NCI-H2227 treated with DMSO at 0.1 percent for 48 hours (cell line): ENCODE measurements around the gene BEST4.
"Not testable (repeated sequence)": the region's sequence is repeated elsewhere in the genome, so short reads cannot be mapped to it uniquely, and the experiment has no call there.

ENCODE experiments used
- DNase-seq: peaks from one replicate; lab custom pipeline; 2025; lab: John Stamatoyannopoulos, UW

Gene BEST4

DNA sequence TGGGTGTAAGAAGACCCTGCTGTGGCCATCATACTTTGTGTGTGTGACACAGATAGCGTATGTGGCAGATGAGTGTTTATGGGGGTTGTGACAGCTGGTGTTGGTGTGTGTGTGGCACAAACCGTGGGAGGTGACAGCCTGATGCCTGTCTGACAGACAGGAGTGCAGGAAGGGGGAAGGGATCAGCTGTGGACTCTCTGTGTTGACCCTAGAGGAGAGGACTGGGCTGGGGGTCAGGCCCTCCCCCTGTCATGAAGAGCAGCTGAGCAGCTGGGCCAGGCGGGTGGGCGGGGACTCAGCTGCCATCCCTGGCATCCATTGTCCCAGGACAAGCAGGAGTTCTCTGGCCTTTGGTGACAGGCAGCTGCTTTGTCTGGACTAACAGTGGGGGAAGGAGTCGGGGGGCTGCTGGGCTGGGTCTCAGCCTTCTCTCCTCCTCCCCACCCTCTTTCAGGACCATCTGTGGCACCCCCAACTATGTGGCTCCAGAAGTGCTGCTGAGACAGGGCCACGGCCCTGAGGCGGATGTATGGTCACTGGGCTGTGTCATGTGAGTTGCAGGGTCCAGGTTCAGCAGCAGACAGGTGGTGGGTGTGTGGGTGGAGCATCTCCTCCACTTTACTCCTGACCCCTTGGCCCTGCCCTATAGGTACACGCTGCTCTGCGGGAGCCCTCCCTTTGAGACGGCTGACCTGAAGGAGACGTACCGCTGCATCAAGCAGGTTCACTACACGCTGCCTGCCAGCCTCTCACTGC lies 14.5 kb upstream of the BEST4 start:
- no peak for DNase-seq

DNA sequence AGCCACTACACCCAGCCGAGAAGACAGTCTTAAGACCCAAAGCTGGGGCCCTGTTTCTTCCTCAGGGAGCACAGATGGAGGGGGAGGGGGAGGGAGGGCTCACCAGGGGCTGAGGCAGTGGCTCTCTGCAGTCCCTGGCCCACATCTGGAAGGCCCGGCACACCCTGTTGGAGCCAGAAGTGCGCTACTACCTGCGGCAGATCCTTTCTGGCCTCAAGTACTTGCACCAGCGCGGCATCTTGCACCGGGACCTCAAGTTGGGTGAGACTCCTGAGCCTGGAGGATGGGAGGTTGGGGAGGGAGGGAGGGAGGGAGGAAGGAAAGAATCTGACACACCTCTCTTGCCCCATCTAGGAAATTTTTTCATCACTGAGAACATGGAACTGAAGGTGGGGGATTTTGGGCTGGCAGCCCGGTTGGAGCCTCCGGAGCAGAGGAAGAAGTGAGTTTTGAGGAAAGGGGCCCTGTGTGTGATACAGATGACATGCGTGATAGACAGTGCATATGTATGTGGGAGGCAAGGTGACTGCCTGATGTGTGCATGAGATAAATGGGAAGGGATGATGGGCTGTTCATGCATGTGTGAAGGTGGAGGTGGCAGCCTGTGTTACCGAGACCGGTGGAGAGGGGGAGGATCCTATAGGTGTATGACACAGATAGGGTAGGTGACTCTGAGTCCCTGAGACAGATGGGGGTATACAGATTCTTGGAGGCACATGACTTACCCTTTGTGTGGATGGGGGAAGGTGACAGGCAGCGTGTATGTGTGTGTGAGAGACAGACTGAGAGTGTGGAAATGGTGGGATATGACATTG lies 13.7 kb upstream of the BEST4 start:
- DNase-seq: no peak

DNA sequence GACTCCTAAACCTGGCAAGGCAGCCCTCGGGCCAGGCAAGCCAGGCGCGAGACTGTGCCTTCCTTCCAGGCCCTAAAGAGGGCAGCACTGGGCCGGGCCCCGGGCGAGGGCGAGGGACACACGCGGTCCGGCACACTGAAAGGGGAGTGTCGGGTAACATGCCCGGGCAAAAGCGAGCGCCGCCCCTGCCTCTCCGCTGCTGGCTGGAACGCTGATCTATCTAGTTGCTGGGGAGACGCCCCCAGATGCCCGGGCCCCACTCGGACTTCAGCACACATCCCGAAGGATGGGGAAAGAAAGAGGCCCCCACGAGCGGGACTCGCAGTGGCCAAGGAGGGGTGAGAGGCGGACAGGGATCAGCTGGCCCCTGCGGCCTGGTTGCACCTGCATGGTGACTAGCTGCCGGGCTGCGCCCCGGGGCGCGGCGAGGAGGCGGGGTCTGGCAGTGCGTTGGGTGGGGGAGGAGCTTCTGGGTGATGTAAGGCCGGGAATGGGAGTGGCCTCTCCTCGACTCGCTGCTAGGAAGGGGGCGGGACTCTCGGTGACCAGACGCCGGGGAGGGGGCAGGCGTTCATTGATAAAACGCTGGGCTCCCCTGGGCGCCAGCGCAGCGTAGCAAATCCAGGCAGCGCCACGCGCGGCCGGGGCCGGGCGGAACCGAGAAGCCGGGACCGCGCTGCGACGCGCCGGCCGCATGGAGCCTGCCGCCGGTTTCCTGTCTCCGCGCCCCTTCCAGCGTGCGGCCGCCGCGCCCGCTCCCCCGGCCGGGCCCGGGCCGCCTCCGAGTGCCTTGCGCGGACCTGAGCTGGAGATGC lies 12.0 kb upstream of the BEST4 start, which contains the start of gene PLK3:
TSS of gene PLK3 (plus strand) at position 608 of the 815 bp plus-strand sequence. CDS start at position 695, 87 bp downstream.
- peak; percentile 98 for DNase-seq

DNA sequence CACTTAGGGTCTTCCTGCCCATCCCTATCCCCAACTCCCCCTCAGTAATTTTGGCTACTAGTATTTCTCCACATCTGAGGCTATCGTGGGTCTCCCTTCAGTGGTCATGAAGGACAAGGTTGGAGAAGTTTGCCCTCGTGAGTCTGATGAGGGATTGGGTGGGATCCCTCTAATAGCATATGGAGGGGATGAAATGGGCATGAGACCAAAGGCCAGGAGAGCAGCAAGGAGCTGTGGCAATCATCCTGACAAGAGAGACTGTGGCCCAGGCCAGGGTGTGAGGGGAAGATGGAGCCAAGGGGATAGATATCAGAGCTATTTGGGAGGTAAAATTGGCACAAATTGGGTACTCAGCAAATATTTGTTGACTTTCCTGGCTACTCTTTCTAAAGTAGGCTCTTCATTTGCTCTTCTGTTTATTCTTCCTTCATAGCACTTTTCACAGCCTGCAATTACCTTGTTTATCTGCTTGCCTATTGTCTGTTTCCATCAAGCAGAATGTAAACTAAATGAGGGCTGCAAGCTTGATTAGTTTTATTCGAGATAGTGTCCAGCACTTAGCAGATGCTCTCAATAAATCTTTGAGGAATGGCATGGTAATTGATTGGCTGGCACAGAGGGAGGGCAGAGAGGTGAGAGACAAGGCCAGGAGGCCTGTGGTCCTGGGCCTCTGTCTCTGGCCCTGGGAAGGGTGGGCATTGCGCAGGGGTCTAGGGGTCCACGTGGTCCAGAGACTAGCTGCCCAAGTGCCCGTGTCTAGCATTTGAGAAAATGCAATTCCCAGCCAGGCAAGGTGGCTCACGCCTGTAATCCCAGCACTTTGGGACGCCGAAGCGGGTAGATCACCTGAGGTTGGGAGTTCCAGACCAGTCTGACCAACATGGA lies 10.8 kb upstream of the BEST4 start:
- DNase-seq: peak; percentile 29

DNA sequence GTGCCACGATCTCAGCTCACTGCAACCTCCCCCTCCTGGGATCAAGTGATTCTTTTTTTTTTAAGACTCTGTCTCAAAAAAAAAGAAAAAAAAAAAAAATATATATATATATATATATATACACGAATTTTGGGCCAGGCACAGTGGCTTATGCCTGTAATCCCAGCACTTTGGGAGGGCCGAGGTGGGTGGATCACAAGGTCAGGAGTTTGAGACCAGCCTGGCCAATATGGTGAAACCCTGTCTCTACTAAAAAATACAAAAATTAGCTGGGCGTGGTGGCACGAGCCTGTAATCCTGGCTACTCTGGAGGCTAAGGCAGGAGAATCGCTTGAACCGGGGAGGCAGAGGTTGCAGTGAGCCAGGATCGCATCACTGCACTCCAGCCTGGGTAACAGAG lies 9.9 kb upstream of the BEST4 start:
- DNase-seq: not testable (repeated sequence)

DNA sequence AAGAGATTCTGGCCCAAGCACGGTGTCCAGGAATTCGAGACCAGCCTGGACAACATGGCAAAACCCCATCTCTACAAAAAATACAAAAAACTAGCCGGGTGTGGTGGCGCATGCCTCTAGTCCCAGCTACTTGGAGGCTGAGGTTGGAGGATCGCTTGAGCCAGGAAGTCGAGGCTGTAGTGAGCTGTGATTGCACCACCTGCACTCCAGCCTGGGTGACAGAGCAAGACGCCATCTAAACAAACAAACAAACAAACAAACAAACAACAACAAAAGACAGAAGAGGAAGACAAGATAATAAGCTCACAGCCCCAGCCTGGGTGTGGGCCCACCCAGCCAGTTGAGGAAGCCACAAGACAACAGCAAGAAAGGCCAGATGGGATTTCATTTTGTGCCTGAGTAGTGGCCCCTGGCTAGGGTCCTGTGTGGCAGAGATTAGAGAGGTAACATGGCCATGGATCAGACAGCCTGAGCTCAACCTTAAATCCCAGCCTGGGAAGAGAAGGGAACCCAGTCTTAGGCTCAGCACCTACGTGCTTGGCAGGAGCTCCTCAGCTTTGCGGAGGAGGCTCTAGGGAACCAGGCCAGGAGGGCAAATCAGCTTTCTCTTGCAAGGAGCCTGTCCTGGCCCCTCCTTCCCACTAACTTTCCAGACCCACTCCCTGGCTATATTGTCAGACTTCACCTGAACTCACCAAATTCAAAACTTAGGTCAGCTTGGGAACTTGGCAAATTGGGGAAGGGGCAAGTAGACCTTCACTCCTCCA lies 4.9 kb upstream of the BEST4 start:
- no peak for DNase-seq

DNA sequence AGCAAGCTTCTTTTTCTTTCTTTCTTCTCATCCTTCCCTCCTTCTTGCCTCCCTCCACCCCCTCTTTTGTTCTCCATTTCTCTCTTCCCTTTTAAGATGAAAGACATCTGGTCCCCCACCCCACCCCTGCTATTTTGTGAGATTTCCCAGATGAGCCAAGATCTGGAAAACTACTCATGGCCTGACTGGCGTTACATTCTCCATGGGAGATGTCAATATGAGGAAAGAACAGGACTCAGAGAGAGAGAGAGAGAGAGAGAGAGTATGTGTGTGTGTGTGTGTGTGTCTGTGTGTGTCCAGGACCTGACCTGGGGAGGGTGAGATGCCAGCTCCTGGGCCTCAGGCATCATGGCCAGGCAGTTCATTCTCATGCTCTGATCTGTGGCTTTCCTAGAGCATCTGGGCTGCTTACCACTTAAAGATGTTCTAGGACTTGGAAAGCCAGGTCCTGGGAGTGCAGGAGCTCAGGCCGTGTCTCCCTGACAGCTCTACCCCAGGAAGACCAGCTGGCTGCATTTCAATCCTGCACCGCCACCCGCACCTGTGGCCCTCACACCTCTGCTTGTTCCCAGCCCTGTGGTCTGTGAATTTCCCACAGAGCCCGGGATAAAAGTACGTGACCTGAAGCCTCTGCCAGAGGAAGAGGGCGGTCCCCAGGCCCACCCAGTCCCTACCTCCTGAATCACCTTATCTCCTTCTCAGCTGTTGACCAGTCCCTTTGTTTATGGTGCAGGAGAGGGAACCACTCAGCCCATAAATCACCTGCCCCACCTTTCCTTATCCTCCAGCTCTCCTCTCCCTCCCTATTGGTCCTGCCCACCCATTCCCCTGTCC lies 3.2 kb upstream of the BEST4 start:
- no peak for DNase-seq

DNA sequence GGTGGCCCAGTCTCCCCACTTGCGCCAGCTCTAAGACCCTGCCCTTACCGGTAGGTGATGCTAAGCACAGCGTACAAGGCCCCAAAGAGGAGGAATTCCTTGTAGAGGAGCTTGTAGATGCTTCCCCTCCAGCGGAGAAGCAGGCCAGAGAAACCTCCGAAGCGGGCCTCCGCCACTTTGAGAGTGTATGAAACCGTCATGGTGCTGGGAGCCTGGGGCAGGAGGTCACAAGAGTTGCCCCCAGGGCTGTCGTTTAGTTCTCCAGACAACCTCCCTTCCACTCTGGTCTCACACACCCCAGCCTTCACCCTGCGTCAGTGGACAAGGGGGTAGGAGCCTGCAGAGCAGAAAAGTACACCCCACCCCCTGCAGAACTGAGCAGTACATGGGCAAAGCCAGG lies 464 bp downstream of the BEST4 start:
- no peak for DNase-seq

DNA sequence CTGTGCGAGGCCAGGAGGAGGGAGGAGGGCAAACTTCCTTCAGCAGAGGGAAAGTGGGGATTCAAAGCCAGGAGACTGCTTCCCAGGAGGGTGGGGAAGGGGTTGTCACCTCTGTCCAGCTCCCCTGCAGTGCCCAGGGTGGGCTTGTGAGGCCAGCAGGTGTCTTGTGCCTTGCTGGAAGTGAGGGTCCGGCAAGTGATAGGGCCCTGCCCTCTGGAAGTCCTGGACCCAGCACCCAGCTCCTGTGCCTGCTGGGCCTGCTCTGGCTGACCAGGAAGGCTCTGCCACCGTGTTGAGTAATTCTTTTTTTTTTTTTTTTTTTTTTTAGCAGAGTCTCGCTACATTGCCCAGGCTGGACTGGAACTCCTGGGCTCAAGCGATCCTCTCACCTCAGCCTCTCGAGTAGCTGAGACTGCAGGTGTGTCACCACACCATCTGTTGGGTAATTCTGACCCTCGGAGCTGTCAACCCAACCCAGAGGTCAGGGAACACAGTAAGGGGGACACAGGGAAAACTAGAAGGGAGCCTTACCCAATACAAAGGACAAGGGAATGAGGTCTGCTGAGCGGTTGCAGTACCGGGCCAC lies 1.0 kb downstream of the BEST4 start:
- DNase-seq: no peak

DNA sequence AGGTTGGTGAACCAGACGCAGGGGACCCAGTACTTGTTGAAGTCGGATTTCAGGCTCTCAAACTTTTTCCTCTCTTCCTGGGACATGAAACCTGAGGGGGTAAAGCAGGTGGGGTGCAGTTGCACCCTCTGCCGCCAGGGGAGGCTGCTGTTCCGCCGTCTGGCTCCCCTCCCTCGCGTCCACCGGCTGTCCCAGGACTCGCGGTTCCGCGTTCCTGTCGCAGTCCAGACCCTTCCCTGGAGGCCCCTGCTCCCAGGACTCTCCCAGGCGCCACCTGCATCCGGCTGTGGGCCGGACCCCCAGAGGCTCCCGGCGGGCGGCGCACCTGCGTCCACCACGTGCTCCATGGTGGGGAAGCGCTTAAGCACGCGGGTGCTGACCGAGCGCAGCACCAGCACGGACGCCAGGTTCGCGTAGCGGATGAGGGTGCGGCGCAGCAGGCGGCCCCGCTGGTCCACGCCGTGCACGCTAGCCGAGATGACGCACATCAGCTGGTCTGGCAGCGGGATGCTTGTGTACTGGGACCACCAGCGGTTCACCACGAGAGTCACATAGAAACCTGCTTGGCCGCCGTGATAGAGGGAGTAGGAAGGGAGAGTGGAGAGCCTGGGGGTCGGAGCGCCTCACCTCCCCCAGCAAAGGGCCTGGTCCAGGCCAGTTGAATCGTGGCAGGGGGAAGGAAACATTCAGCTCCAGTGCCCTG lies 1.7 kb downstream of the BEST4 start:
- no peak for DNase-seq

DNA sequence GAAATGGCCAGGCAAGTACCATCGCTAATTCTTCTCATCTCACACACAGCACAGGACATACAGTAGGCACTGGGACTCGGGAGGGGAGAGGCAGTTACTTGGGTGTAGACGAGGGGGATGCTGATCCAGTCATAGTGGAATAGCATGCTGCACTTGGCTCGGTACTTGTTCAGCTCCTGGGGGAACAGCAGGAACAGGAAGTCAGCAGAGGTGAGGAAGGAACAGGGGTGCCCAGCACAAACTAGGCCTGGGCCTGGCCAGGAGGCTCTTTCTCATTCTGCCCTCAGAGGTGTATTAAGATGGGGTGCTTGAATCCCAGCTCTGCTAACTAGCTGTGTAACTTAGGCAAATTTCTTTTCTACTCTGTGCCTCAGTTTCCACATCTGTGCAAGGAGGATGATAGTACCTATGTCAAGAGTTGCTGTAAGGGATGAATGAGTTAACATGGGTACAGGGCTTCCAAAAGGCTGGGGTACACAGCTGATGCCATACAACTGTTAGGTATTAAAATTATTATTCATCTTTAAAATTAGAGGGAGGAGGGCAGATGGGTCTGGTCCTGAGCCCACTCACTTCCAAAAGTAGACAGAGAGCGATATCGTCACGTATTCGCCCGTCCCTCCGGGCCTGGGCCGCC lies 2.4 kb downstream of the BEST4 start:
- DNase-seq: no peak

DNA sequence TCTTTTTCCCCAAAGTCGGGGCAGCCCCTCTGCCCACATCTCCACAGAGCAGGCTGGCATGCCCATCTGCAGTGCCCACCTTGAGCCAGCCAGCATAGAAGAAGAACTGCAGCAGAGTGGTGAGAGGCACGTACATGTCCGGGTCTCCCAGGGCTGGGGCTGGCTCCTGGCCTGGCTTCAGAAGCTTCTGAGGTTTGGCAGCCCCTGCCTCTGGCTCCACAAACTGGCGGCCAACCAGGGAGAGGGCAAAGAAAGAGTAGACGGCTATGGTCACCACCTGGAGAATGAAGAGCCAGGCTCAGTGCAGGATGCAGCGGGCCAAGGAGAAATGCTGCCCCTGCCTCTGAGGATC lies 3.0 kb downstream of the BEST4 start:
- DNase-seq: no peak

DNA sequence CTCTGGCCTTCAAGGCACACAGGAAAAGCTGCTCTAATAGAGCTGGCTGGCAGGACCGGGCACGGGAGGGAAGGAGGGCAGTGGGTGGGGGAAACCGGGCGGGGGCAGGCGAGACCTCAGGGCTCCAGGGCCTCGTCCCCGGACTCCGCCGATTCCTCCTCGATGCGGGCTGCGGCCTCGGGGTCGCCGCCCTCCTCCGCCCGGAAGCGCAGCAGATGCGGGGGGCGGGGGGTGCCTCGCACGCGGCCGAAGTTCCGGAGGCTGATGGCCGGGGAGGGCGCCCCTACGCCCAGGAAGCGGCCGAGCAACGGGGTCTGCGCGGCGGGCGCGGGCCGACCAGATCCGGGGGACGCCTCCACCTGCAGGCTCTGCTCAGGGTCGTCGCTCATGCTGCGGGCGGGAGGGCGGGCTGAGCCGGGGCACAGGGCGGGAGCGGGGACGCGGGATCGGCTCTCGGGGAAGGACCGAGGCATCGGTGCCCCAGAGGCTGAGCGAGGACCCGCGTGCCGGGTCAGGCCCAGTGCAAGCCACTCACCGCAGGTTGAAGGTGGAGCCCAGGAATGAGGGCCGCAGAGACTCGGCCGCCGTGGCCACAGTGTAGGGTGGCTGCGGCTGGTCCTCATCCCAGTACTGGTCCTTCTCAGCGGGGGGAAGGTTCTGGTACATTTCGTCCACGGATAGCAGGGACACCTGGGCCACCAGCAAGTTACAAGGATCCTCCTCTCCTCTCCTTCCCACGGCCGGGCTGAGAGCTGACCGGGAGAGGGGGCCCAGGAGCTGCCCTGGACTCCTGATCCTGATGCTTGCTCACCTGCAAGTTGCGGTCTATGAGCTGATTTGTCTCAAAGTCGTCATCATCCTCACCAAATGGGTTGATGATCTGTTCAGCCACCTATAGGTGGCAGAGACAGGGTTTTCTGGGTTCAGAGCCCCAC lies 3.6 kb downstream of the BEST4 start:
- no peak for DNase-seq

DNA sequence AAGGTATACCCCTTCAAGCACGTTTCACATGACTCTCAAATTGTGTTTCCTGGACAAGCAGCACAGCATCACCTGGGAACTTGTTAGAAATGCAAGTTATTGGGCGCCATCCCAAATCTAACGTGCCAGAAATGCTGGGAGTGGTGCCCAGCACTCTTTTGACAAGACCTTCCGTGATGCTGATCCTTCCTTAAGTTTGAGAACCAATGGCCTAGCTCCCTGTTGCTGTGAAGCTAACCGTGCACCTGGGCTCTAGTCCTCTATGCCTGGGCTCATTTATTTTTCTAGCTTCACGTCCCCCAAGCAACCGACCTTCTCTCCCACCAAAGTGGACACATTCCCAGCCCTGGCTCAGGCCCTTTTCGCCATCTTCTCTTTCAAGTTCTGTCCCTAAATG lies 4.3 kb downstream of the BEST4 start:
- DNase-seq: no peak

DNA sequence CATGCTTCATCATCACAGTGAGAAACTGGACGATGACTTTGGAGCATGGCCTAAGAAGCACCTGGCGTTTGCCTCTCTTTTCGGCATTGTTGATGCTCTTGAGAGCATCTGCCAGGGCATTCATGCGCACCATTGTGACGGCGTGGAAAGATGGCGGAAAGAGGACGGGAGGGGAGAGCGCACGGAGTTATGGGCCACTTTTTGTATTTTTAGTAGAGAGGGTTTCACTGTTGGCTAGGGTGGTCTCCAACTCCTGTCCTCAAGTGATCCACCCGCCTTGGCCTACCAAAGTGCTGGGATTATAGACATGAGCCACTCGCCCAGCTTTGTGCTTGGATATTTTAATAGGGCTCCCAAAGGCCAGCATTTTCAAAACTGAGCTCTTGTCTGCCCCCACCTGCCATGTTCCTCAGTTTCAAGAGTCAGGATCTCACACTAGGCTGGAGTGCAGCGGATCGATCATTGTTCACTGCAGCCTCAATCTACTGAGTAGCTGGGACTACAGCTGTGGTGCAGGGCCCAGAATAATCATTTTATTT lies 7.3 kb downstream of the BEST4 start:
- DNase-seq: no peak

DNA sequence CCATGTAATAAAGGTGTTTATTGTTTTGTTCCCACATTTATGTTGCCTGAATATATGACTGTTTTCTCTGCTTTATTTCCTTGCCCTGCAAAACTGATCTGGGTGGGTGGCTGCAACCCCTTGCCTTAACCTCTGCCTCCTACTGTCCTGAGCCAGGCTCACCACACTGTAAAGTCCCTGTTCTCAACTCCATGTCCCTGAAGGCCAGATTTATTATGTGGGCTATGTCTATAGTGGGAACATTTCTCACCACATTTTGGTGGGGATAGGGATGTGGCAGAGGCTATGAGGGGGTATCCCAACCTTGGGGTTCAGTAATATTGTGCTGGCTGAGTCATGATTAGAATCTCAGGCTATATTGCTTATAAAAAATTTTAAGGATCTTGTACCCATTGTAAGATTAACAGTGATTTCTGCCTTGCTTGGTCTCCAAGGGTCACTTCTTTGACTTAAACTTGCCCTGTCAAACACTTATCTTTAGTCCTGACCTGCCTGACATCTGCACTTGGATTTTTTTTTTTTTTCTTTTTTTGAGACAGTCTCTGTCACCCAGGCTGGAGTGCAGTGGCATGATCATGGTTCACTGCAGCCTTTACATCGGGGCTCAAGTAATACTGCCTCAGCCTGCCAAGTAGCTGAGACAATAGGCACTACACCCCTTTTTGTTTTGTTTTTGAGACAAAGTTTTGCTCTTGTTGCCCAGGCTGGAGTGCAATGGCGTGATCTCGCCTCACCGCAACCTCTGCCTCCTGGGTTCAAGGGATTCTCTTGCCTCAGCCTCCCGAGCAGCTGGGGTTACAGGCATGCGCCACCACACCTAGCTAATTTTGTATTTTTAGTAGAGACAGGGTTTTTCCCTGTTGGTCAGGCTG lies 9.0 kb downstream of the BEST4 start:
- no peak for DNase-seq
